Activated T-helper 1 cell treated with anti-CD3 and anti-CD28 coated beads, Interleukin-12 subunit alpha, Interleukin-12 subunit beta, Interleukin-2, Interleukin-4 antibody, amounts not matched to agents 30 ng/mL and 10 ng/mL and 1 ng/mL, durations not matched to agents 14 hours and 24 hours and 36 hours (primary cell): Measurements from ENCODE around the gene WNT5A. TPM values are rescaled to one million over a fixed set of nuclear protein-coding genes. Genes with fewer than 3 reads are reported as not detected.
A peak's percentile ranks its signal among the peaks of the same experiment; 100 is the strongest.

Source experiments
- DNase-seq: peaks from one replicate; pipeline ENCODE4 v3.0.0; 2021; ENCODE audit warnings: low spot score
- H3K27ac Mint-ChIP-seq: one replicate; pipeline ENCODE4 v1.8.0; 2021; ENCODE audit warnings: mild to moderate bottlenecking, mixed read lengths
- H3K27me3 Mint-ChIP-seq: one replicate; pipeline ENCODE4 v1.8.0; 2022; ENCODE audit warnings: mild to moderate bottlenecking, moderate library complexity, mixed read lengths; ENCODE audit not compliant: insufficient read depth
- H3K36me3 Mint-ChIP-seq: one replicate; pipeline ENCODE4 v1.8.0; 2021; ENCODE audit warnings: low read depth, mixed read lengths
- H3K4me1 Mint-ChIP-seq: one replicate; pipeline ENCODE4 v1.8.0; 2021; ENCODE audit warnings: low read depth, mixed read lengths
- H3K4me3 Mint-ChIP-seq: one replicate; pipeline ENCODE4 v1.8.0; 2021; ENCODE audit warnings: mild to moderate bottlenecking, moderate library complexity, mixed read lengths
- H3K9me3 Mint-ChIP-seq: one replicate; pipeline ENCODE4 v1.8.0; 2021; ENCODE audit warnings: mixed read lengths
- intact Hi-C: fragments of 100-400 bp; cut with micrococcal nuclease; formaldehyde crosslinking; loops from one replicate; pipeline ENCODE4 v1.15.1; 2024
- total RNA-seq: library from RNA; stranded (reverse); gene quantifications from 2 replicates; pipeline ENCODE4 v1.2.3, GENCODE V29; 2022

WNT5A gene
- total RNA-seq: not detected in 2 replicates

GRCh38 chr3:55486857-55487380 is at the start of gene WNT5A:
WNT5A (minus strand) TSS chr3:55487306; CDS start chr3:55486985, 321 bp downstream.
- Mint-ChIP-seq H3K27me3 (peaks cover 82% of the 10 kb centered on the region), H3K36me3 (no peaks in the 10 kb centered on the region), H3K27ac (peak within 1 kb of the TSS; percentile 67), H3K9me3 (no peaks in the 10 kb centered on the region), H3K4me1 (peaks cover 5% of the 10 kb centered on the region), H3K4me3 (peak within 1 kb of the TSS; percentile 81)
- intact Hi-C loops: no loop called here
- DNase-seq: no peak

GRCh38 chr3:55534876-55535275 is 47.8 kb upstream of the WNT5A start:
- intact Hi-C loops: no loop called here

GRCh38 chr3:55532806-55533205 is 45.7 kb upstream of the WNT5A start:
- H3K9me3 Mint-ChIP-seq: no peaks in the 10 kb centered on the region
- intact Hi-C loops: no loop called here

More at GRCh38 chr3:55534876-55535275, 47.8 kb upstream of the WNT5A start:
- no peaks in the 10 kb centered on the region for H3K27me3 Mint-ChIP-seq
- no peak overlapping the region for H3K27ac Mint-ChIP-seq
- no peak for DNase-seq
- no peak overlapping the region for H3K4me3 Mint-ChIP-seq
- H3K9me3 Mint-ChIP-seq: no peaks in the 10 kb centered on the region
- H3K36me3 Mint-ChIP-seq: no peaks in the 10 kb centered on the region
- no peaks in the 10 kb centered on the region for H3K4me1 Mint-ChIP-seq

GRCh38 chr3:55531321-55531720 is 44.2 kb upstream of the WNT5A start:
- Mint-ChIP-seq H3K4me1 (no peaks in the 10 kb centered on the region), H3K27ac (no peak overlapping the region), H3K4me3 (no peak overlapping the region), H3K36me3 (no peaks in the 10 kb centered on the region), H3K9me3 (no peaks in the 10 kb centered on the region), H3K27me3 (no peaks in the 10 kb centered on the region)
- DNase-seq: no peak
- intact Hi-C loops: no loop called here

More at GRCh38 chr3:55532806-55533205, 45.7 kb upstream of the WNT5A start:
- H3K4me3 Mint-ChIP-seq: no peak overlapping the region
- no peaks in the 10 kb centered on the region for H3K36me3 Mint-ChIP-seq
- no peaks in the 10 kb centered on the region for H3K27me3 Mint-ChIP-seq
- H3K4me1 Mint-ChIP-seq: no peaks in the 10 kb centered on the region
- H3K27ac Mint-ChIP-seq: no peak overlapping the region
- DNase-seq: no peak

- H3K9me3 Mint-ChIP-seq: no peaks in the 10 kb centered on the region
- no peak overlapping the region for H3K27ac Mint-ChIP-seq
- H3K36me3 Mint-ChIP-seq: no peaks in the 10 kb centered on the region
Measured at GRCh38 chr3:55527361-55527760, 40.3 kb upstream of the WNT5A start.

GRCh38 chr3:55526332-55527030 is 39.4 kb upstream of the WNT5A start:
- Mint-ChIP-seq H3K4me3 (no peak overlapping the region), H3K36me3 (no peaks in the 10 kb centered on the region), H3K27me3 (no peaks in the 10 kb centered on the region), H3K27ac (no peak overlapping the region), H3K9me3 (no peaks in the 10 kb centered on the region), H3K4me1 (no peaks in the 10 kb centered on the region)
- intact Hi-C loops: no loop called here
- no peak for DNase-seq

More at GRCh38 chr3:55527361-55527760, 40.3 kb upstream of the WNT5A start:
- Mint-ChIP-seq H3K4me3 (no peak overlapping the region), H3K4me1 (no peaks in the 10 kb centered on the region), H3K27me3 (no peaks in the 10 kb centered on the region)
- intact Hi-C loops: no loop called here
- DNase-seq: no peak

GRCh38 chr3:55525436-55525835 is 38.3 kb upstream of the WNT5A start:
- intact Hi-C loops: no loop called here
- H3K36me3 Mint-ChIP-seq: no peaks in the 10 kb centered on the region
- no peak overlapping the region for H3K4me3 Mint-ChIP-seq

GRCh38 chr3:55524565-55525244 is 37.6 kb upstream of the WNT5A start:
- Mint-ChIP-seq H3K4me1 (no peaks in the 10 kb centered on the region), H3K9me3 (no peaks in the 10 kb centered on the region)
- intact Hi-C loops: no loop called here

More at GRCh38 chr3:55525436-55525835, 38.3 kb upstream of the WNT5A start:
- Mint-ChIP-seq H3K27ac (no peak overlapping the region), H3K27me3 (no peaks in the 10 kb centered on the region), H3K9me3 (no peaks in the 10 kb centered on the region), H3K4me1 (no peaks in the 10 kb centered on the region)
- DNase-seq: no peak

GRCh38 chr3:55523471-55523870 is 36.4 kb upstream of the WNT5A start:
- no peaks in the 10 kb centered on the region for H3K4me1 Mint-ChIP-seq
- no peaks in the 10 kb centered on the region for H3K27me3 Mint-ChIP-seq
- intact Hi-C loops: no loop called here
- H3K27ac Mint-ChIP-seq: no peak overlapping the region
- H3K9me3 Mint-ChIP-seq: no peaks in the 10 kb centered on the region
- no peaks in the 10 kb centered on the region for H3K36me3 Mint-ChIP-seq
- no peak overlapping the region for H3K4me3 Mint-ChIP-seq
- no peak for DNase-seq

More at GRCh38 chr3:55524565-55525244, 37.6 kb upstream of the WNT5A start:
- H3K27me3 Mint-ChIP-seq: no peaks in the 10 kb centered on the region
- DNase-seq: no peak
- H3K27ac Mint-ChIP-seq: no peak overlapping the region
- no peaks in the 10 kb centered on the region for H3K36me3 Mint-ChIP-seq
- no peak overlapping the region for H3K4me3 Mint-ChIP-seq

- no peak for DNase-seq
- Mint-ChIP-seq H3K4me1 (no peaks in the 10 kb centered on the region), H3K9me3 (no peaks in the 10 kb centered on the region), H3K27me3 (no peaks in the 10 kb centered on the region), H3K27ac (no peak overlapping the region), H3K4me3 (no peak overlapping the region), H3K36me3 (no peaks in the 10 kb centered on the region)
- intact Hi-C loops: no loop called here
Measured at GRCh38 chr3:55521738-55522421, 34.8 kb upstream of the WNT5A start.

GRCh38 chr3:55521064-55521737 is 34.1 kb upstream of the WNT5A start:
- Mint-ChIP-seq H3K4me1 (no peaks in the 10 kb centered on the region), H3K27me3 (no peaks in the 10 kb centered on the region), H3K4me3 (no peak overlapping the region), H3K9me3 (no peaks in the 10 kb centered on the region), H3K36me3 (no peaks in the 10 kb centered on the region), H3K27ac (no peak overlapping the region)
- intact Hi-C loops: no loop called here
- DNase-seq: no peak

- intact Hi-C loops: no loop called here
- no peak overlapping the region for H3K27ac Mint-ChIP-seq
- no peak for DNase-seq
- H3K9me3 Mint-ChIP-seq: no peaks in the 10 kb centered on the region
- H3K36me3 Mint-ChIP-seq: no peaks in the 10 kb centered on the region
- H3K27me3 Mint-ChIP-seq: no peaks in the 10 kb centered on the region
- H3K4me1 Mint-ChIP-seq: no peaks in the 10 kb centered on the region
- no peak overlapping the region for H3K4me3 Mint-ChIP-seq
Measured at GRCh38 chr3:55519019-55519418, 31.9 kb upstream of the WNT5A start.
